OCI-M2 (cell line): ENCODE results near the gene FBXL7.

Experiments used
- DNase-seq: peaks from one replicate; lab custom pipeline; 2025; ENCODE audit not compliant: unreplicated experiment; lab: John Stamatoyannopoulos, UW

Gene FBXL7

GRCh38 chr5:15752663-15753285, 252.8 kb downstream of the FBXL7 start:
- DNase-seq: no peak

GRCh38 chr5:15753752-15754151, 253.8 kb downstream of the FBXL7 start:
- no peak for DNase-seq

DNA sequence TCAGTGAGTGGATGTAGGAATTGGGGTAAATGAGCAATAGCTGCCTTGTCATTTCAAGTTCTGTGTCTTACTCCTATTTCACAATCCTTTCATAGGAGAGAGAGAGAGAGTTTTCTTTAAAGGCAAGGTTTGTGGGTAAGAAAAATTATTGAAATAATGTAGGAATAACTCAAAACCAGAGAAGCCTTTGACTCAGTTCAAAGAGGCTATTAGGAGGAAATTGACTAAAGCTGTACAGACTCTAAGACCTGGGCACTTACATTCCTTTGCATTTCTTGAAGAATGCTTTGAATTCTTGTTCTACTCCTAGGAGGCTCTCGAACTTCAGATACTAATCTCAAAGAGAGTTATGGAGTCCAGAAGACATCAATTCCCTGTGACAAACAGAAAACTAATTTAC, 257.1 kb downstream of the FBXL7 start:
- no peak for DNase-seq

DNA sequence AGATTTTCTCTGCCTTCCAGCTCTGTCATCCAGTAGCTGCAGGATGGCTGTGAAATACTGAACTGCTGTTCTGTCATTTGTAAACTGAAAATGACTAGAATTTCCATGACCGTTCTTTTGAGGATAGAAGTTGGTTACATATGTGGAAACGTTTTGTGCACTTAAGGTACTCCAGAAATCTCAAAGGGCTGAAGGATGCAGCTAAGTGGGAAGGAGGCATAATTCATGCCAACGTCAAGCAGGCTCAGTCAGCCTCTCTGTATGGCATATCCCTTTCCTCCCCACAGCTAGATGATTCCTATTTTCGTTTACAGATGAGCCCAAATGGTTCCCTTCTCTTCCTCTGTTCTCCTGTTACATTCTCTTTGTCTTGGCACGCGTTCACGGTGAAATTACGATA, 257.6 kb downstream of the FBXL7 start:
- no peak for DNase-seq

DNA sequence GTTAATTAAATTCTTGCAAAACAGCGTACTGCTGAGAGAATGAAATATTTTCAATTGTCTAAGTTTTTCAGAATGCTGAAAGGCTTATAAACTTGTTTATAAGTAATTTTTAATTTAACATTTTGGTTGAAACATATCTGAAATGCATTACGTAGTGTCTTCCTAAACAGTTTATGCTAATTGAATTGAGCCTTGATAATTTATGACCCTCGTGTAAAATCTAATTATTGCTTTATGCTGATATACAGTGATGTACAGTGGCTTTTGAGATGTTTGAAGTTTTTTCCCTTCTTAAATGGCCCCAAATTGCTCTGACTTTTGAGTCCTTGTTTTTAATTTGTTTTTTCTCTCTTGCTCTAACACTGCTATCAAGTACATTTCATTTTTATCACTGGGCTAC, 262.7 kb downstream of the FBXL7 start:
- no peak for DNase-seq

DNA sequence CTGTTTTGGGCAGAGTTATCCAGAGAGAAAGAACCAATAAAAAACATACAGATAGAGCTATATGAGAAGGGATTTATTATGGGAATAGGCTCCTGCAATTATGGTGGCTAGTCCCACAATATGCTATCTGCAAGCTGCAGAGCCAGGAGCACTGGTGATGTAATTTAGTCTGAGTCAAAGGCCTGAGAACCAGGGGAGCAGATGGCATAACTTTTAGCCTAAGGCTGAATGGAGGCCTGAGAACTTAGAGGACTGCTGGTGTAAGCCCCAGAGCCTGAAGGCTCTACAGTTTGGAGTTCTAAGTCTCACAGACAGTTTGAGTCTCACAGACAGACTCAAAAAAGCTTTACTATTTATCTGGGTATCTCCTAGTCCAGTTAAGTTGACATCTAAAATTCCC, 263.8 kb downstream of the FBXL7 start:
- DNase-seq: no peak

- no peak for DNase-seq
Observed at GRCh38 chr5:15768936-15769335, 269.0 kb downstream of the FBXL7 start.

DNA sequence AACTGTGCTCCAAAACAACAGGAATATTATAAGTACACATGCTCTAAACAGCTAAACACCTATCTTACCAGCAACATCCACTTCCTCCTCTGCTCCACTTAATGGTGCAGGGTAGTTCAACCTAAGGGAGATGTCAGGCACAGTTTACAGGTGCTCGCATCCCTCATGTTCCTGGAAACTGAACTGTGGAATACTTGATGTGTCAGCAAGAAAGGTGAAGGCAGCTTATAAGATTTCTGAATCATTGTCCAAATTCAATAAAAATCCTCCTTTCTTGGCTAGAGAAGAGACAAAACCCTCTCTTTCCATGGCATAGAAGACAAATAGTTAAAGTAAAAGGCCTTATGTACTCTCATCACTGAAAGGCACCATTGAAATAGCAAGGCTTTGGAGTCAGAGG, 272.2 kb downstream of the FBXL7 start:
- DNase-seq: no peak

DNA sequence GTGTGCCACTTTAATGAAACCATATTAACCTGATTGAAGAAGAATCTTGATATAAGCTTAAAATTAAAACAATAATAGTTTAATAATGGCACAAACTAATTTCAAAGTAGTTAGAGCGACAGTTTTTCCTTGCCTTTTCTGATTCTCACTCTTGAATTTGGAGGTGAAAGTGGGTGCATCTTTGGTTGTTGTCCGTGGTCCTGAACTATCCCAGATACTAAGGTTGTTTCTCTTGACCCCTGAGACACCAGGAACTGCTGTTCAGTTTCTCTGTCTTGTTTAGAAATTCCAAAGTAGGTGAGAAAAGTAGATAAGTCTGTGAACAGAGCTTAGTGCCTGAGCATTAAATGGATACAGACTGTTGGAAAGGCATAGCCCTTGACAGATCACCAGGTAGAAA, 274.7 kb downstream of the FBXL7 start:
- DNase-seq: no peak

DNA sequence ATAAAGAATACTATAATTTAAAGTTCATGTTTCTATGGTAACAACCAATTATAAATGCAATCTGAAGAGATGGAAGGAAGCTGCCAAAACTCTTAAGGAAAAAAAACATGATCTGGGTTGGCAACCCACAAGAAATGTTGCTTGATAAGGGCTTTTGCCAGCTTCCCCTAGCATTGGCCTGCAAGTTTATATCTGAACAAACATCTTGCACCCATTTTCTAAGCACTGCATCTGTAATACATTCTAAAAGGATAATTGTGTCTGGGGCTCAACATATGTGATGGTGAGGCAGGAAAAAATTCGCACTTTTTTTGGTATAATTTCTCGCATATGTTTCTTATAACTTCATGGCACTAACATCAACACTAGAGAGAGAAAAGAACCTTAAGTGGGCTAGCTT, 276.4 kb downstream of the FBXL7 start:
- no peak for DNase-seq

DNA sequence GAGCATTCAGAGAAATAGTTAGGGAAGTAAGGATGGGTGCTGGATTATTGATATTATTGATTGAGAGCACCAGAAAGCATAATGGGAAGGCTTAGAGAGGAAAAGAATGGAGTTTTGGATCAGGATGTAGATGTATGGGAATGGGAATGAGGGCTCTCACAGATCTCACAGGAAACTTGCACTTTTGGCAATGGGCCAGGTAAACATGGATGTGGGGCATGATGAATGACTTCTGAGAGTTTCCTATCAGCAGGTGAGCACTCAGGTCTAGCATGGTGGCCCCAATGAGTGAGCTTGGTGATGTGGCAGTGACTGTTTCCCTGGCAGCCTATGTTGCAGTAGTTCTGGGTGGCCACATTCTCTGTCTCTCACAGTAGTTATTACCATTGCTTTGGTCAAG, 283.8 kb downstream of the FBXL7 start:
- DNase-seq: no peak

- no peak for DNase-seq
Observed at GRCh38 chr5:15785531-15785981, 285.6 kb downstream of the FBXL7 start.

DNA sequence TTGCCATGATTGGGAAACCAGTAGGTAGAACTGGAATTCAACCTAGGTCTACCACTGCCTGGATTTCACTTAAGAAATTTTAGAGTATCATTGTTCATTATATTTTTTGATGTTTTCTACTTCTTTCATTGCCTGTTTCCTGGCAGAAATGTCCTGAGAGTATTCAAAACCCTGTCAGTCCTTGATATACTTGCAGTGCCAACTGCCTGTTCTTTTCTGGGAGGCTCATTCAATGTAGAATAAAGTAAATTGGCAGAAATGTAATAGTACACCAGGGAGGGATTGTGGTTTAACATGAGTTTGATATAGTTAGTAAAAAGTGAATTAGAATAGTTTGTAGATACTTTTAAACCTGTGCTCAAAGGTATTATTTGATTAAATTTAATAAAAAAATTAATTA, 286.3 kb downstream of the FBXL7 start:
- DNase-seq: no peak

GRCh38 chr5:15786884-15787283, 286.9 kb downstream of the FBXL7 start:
- DNase-seq: no peak

- DNase-seq: no peak
Observed at GRCh38 chr5:15787681-15788080, 287.7 kb downstream of the FBXL7 start.

- no peak for DNase-seq
Observed at GRCh38 chr5:15789642-15790041, 289.7 kb downstream of the FBXL7 start.

GRCh38 chr5:15790446-15791018, 290.6 kb downstream of the FBXL7 start:
- no peak for DNase-seq

DNA sequence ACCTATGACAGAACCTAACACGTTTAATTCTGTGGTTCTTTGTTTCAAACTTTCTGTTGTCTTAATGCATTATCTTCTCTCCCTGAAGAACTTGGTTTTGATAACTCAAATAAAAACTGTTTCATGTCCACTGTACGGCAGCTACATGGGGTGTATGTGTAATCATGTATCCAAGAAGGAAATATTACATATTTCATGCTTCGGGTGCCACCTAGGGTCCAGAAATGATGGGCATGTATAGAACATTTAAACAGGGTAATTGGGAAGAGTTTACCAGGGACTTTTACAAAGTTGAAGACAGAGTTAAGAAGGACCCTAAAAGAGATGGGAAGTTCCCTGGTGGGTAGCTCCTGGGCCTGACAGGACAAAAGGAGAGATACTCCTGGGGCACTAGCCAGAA, 291.3 kb downstream of the FBXL7 start:
- no peak for DNase-seq

DNA sequence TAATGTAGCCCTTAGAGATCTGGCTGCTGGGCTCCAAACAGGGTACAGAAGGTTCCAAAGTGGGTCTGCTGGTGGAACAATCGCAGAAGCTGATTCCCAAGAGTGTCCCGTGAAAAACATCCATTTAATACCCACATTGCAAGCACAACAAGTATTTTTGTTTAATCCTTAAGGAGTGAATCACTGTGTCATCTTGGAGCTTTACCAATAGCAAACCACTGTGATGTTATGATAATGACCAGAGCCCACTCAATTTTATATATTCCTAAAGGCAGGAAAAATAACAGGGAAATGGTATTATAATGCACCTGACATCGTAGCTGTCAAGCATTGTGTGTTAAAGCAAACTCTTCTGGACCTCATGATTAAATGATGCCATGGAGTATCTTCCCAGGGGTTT, 291.9 kb downstream of the FBXL7 start:
- DNase-seq: no peak

- DNase-seq: no peak
Observed at GRCh38 chr5:15794052-15794985, 294.3 kb downstream of the FBXL7 start.

DNA sequence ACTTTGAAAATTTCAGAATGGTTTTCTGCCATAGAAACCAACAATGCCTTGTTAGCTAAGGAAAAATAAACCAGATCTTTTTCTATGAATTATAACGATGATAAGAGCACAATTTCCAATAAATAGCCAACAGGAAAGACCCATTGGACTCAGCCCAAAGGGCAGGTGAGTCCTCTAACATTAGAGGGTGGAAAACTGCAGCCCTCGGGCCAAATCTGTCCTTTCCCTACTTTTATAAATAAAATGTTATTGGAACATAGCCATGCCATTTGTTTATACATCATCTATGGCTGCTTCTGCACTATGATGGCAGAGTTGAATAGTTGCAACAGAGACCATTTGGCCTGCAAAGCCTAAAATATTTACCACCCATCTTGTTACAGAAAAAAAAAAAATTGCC, 296.1 kb downstream of the FBXL7 start:
- DNase-seq: no peak

GRCh38 chr5:15796557-15796956, 296.6 kb downstream of the FBXL7 start:
- DNase-seq: no peak
